Non-pigmented ciliary epithelial cell (primary cell): ENCODE results near the gene RFWD3.
"Not testable (repeated sequence)": the region's sequence is repeated elsewhere in the genome, so short reads cannot be mapped to it uniquely, and the experiment has no call there.

Source experiments
- DNase-seq: peaks from one replicate; pipeline ENCODE4 v3.0.0-alpha.2; 2010; ENCODE audit warnings: low read depth

Gene RFWD3

DNA sequence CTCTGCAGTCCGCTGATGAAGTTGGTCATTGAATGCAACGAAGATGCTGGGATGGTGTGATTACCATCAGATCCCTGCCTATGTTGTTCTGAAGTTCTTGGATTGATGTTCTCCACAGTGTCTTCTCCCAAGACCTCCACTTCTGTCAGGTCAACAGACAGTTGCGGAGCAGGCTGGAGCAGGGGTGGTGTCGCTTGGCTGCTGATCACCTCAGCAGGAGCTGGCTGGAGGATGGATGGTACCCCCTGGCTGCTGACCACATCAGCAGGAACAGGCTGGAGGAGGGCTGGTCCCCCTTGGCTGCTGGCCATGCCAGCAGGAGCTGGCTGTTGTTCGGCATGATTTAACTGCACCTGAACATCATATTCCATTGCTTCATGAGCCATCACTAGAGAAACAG lies 5.6 kb downstream of the RFWD3 start:
- no peak for DNase-seq

DNA sequence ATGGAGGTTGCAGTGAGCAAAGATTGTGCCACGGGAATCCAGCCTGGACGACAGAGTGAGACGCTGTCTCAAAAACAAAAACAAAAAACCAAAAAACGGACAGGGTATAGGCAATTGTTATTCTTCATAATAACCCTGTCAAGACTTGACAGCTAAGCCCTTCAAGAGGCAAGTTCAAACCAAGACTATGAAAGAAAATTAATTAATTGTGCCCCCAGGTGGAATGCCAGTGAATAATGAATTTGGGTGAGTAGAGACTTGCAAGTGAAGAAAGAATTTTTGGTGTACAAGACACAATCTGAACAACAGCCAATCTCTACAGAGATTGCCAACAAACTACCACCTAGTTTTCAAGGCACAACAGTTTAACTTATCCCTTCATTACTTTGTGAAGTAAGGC lies 6.3 kb downstream of the RFWD3 start:
- no peak for DNase-seq

DNA sequence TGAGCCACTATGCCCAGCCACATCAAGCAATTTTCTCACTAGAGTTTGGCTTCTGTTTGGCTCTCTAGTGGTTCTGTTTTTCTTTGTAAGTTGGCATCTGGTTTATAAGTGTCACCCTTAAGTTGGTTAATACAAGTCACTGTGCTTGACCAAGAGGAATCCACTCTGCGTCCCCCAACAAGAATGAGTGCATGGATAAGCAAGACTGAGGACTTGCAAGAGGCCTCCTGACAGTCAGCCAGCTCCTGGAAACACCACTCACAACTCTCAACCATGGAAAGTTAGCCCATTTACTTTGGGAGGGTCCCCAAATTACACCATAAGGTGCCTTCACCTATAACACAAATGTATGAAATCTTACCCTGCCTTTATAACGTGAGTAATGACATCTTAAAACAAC lies 7.6 kb downstream of the RFWD3 start:
- DNase-seq = no peak

DNA sequence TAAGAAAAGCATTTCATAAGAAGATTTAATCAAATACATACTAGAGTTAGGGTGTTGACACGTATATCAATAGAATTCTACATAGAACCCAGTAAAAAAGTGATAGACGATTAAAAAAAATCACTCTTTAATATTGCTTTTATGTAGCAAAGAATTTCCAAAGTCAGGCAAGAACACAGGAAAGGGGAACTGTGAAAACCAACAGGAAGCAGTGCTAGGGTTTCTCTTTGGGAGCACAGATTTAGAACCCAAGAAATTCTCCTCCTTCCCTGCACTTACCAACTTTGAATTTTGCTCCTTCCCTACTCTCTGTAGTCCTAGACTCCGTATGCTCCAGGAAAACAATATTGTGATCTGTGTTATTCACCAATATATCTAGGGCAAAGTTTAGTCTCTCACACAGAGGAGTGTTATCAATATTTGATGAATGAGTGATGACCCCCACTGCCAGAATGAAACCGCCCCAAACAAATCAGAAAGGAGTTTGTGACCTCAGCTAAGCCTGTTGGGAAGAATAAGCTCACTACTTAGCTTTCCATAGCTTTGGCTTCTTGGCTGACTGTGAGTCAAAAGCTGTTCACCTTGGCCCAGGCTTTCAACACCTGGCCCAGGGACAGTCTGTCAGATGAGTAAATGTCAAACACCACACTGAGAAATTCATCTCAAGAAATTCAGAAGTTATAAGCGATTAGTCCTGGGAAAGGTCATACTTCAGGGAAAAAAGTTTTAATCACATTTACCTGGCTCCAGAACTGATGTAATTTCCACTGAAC lies 8.6 kb downstream of the RFWD3 start:
- DNase-seq = no peak

DNA sequence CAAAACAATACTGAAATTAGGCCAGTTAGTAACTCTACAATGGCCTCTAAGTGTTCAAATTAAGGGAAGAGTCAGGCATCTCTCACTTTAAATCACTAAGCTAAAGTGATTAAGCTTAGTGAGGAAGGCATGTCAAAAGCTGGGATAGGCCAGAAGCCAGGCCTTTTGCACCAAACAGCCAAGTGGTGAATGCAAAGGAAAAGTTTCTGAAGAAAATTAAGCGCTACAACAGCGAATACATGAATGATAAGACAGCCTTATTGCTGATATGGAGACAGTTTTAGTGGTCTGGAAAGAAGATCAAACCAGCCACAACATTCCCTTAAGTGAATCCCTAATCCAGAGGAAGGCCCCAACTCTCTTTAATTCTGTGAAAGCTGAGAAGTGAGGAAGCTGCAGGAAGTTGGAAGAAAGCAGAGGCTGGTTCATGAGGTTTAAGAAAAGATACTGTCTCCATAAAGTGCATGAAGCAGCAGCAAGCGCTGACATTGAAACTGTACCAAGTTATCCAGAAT lies 12.1 kb downstream of the RFWD3 start:
- no peak for DNase-seq

DNA sequence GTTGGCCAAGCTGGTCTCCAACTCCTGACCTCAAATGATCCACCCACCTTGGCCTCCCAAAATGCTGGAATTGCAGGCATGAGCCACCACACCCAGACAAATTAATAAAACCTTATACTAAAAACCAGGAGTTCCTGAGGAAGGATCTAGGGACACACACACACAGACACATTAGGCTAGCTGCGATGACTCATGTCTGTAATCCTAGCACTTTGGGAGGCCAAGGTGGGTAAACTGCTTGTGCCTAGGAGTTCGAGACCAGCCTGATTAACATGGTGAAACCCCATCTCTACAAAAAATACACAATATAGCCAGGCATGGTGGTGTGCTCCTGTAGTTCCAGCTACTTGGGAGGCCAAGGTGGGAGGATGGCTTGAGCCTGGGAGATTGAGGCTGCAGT lies 13.8 kb downstream of the RFWD3 start:
- not testable (repeated sequence) for DNase-seq

DNA sequence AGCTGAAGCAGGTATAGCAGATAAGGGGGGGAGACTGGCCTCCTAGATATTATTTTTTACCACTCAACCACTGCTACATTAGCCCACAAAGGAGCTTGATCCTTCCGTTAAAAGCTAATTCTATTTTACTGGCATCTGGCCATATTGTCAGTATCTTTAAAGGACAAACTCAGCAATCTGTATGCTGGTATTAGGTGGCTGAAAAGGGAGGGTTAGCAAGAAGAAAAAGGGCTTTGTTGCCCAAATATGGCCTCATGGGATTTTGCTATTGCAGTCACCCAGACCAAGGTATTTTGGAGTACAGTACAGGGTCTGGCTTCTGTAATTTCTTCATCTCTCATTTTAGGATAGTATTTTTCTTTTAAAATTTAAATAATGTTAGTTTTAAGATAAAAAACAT lies 14.4 kb downstream of the RFWD3 start:
- no peak for DNase-seq

DNA sequence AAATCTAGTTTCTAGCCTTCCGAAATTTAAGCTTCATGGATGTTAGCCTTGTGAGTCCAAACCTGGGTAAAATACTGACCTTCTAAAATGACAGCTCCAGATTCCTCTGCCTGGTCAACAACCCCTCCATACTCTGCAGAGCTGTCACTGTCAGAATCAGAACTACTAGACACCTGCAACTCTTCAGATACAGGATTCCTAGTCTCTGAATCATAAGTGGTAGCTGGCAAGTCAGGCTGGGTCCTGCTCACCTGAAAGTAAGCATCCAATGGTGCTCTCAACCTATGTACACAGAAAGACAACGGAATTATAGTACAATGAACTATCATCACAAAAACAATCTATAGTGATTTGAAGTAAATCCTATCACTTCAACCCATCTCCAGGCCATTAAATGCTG lies 14.8 kb downstream of the RFWD3 start:
- DNase-seq = no peak

DNA sequence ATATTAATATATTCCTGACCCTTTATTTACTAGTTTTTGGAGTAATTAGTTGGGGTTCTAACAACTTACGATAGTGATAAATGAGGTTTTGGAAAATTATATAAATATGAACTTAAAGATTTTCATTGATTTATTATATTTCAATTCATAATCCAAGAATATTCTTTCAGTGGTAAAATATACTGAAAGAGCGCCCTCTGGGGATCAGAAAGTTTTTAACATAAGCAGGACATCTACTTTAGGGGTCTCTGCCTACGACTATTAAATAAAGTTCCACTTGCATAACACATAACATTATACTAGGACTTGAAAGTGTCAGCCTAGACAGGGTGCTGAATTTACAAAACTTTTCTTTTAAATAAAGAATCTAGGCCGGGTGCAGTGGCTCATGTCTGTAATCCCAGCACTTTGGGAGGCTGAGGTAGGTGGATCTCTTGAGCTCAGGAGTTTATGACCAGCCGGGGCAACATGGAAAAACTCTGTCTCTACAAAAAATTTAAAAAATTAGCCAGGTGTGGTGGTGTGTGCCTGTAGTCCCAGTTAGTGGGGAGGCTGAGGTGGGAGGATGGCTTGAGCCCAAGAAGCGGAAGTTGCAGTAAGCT lies 15.6 kb downstream of the RFWD3 start:
- DNase-seq = no peak

DNA sequence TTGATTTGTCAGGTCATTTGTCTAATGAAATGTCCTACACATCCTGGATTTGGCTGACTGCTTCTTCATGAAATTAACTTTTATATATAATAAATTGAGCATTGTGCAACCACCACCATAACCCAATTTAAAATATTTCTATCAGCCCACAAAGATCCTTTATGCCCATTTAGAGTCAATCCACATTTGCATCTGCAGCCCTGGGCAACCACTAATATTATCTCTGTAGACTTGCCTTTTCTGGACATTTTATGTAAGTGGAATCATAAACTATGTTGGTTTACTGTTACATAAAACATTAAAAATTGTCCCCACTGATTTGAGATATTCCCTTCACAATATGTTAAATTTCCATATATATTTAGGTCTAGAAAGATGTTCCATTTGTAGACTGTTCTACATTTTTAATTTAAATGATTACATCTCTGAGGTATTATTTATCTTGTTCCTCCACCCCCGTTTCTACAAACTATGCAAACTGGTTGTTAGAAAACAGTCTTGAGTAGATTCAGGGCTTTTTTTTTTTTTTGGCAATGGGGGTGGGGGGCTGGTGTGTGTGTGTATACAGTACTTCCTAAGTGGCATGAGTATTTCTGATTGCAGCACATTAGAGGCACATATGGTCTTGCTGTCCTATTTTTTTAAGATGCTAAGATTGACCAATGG lies 16.7 kb downstream of the RFWD3 start:
- DNase-seq = no peak

DNA sequence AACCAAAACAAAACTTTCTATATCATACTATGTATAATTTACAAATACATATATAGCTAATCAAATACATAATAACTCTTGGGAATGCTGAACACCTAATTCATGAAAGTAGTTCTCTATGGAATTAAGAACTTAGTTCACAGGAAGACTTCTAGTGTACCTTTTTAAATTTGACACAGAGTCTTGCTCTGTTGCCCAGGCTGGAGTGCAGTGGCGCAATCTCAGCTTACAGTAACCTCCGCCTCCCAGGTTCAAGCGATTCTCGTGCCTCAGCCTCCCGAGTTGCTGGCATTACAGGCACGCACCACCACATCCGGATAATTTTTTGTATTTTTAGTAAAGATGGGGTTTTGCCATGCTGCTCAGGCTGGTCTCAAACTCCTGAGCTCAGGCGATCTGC lies 24.7 kb downstream of the RFWD3 start:
- DNase-seq = no peak

DNA sequence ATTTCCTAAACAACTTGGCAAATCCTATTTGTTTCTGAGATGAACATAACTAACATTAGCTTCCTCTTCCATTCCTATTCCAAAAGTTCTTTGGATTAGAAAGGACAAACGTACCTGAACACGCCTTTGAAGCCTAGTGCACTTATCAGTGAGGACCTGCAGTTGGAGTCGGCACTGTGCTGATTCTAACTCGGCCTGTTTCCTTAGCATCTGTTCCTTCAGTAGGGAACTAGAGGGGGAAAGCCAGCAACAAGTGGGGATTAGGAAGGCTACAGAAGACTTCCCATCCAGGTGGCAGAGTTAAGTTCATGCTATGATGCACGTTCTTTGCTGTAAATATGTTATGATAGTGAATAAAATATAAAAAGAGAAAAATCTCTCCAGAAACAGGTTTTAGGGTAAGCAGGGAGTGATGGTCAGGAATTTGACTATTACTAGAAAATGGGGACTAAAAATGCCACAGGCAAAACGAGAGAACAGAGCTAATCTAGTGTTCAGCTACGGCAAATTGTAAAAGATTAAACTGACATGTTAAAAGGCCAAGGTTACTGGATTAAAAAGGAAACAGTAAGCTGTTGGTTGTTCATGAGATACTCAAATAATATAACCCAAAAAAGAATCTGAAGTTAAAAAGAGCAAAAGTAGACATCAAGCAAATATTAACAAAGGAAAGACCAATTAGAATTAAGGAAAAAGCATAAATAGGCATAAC lies 28.8 kb downstream of the RFWD3 start:
- DNase-seq = no peak

DNA sequence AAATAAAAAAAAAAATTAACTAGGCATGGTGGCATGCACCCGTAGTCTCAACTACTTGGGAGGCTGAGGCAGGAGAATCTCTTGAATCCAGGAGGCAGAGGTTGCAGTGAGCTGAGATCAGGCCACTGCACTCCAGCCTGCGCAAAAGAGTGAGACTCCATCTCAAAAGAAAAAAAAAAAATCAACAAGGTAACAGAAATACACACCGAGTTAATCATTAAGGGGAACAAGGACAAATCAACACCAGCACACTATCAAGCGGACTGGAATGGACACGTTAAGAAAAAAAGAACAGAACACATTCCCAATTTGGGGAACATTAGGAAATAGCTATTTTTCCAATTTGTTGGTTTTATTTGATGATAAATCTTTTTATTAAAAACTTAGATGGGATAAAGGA lies 31.4 kb downstream of the RFWD3 start:
- no peak for DNase-seq

DNA sequence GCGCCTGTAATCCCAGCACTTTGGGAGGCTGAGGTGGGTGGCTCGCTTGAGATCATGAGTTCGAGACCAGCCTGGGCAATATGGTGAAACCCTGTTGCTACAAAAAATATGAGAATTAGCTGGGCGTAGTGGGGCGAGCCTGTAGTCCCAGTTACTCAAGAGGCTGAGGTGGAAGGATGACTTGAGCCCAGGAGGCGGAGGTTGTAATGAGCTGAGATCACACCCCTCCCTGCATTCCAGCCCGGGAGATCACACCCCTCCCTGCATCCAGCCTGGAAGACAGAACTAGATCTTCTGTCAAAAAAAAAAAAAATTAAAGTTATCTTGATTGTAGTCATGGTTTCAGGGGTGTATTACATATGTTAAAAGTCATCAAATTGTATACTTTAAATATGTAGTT lies 33.0 kb downstream of the RFWD3 start:
- no peak for DNase-seq

DNA sequence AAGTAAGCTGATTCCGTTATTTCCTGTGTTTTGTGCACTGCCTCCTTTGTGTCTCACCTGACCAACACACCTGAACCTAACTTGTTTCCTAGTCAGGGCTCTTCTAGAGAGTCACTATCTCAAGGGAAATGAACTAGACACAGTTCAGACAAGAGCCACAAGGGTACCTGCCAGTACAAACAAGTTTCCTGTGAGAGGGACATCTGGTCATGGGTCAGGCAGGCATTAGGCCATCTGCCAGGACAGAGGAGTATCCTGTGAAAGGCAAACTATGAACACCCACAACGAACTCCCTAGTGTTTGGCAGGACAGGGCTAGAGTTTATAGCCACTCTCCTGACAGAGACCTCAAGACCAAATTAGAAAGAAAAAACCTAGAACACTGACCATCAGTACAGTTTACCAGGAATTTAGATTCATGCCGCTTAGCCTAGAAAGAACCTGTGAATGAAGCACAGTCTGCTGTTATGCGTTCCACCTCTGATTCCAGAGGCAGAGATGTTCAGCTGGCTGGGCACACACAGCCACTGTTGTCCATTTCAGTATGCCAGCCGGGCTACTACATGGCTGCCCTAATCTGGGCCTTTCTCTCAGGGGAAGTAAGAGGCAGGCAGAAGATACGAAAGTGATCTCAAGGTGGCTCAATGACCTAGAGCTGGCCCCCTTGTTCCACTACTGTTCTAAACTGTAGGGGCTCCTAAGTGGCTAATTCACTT lies 39.0 kb downstream of the RFWD3 start:
- no peak for DNase-seq

DNA sequence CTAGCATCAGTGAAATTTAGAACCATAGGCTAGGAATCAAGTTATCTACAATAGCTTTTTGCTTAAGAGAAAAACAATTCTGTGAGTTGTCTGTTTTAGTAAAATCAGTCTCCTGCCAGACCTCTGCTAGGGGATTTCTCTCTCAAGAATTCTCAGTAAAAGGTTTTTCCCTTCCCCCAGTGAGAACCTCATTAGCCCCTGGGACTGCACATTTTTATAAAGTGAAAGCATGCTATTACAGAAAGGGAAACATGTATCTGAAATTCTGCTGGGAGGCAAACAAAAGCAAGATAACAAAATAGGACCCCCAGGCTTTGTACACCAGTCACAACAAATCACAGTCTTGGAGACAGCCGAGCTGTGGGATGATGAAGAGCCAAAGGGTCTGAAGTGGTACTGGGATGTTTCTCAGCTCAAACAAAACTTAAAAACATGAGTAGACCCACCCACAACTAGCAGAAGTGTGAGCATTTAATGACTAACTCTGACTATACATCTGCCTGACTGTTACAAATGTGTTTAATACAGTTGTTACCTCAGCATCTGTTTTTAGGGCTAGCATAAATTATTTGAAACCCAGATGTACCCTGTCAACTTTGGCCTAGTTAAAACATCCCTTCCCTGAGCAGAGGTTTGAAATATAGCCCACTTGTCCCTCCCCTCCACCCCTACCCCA lies 39.8 kb downstream of the RFWD3 start:
- no peak for DNase-seq

DNA sequence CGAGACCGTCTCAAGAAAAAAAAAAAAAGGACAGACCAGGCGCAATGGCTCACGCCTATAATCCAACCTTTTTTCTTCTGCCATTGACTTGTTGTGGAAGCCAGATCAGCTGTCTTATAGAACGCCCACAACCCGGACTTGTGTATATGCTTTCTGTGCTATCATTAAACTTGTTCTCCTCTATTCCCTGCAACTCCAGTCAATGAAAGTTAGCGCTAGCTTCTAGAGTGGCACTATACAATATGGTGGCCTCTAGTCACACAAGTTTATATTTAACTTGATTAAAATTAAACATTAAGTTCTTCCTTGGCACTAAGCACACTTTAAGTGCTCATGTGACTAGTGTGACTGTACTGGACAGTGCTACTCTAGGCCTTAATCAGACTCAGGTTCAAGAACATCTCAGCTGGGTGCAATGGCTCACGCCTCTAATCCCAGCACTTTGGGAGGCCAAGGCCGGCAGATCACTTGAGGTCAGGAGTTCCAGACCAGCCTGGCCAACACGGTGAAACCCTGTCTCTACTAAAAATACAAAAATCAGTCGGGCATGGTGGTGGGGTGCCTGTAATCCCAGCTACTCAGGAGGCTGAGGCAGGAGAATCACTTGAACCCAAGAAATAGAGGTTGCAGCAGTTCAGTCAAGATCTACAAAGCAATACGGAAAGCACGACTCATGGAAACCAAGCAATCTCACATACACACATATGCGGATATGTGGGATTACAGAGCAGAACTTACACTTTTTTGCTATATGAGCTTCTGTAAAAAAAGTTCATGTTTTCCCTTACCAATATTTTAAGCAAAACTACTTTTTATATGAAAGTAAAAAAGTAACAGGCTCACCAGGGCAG lies 41.0 kb downstream of the RFWD3 start:
- DNase-seq = no peak

DNA sequence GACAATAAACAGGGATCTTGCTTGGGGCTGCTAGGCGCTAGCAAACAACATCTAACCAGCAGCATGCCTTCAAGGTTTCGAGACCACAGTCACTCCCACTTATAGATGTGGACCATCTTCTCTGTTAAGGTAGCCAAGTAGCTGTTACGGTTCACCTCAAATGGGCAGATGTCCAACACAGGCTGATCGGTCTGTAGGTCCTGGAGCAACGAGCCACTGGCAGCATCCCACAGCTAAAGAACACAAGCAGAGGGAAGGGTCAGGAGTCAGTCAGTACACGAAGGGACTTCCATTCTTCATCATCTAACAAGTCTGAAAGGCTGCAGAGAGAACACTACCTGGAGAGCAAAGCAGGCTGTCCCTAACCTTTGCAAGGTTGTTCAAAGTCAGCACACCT lies 42.8 kb downstream of the RFWD3 start:
- no peak for DNase-seq

DNA sequence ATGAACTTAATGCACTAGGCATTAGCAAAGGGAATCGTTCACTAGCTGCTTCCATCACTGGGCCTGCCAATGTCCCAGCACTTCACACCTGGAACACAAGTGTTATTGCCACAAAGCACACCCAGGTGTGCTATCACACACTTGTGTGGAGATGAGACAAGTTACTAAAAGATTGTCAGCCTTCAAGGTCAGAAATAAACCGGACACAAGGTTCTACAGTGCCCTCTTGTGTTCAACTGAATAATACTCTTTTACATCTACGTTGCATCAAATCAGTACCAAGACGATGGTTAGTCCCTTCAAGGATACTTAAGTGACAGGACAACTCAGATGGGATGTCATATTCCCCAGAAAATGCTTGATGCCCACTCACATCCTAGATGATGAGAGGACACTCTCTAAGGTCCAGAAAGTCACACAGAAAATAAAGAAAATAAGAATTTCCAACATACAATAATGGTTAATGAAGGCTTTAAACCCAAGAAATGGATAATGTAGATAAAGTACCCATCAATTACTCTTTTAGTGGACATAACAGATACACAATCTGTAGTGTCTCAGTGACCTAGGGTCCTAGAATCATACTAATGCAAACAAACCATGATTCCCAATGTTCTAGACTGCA lies 43.4 kb downstream of the RFWD3 start:
- no peak for DNase-seq

DNA sequence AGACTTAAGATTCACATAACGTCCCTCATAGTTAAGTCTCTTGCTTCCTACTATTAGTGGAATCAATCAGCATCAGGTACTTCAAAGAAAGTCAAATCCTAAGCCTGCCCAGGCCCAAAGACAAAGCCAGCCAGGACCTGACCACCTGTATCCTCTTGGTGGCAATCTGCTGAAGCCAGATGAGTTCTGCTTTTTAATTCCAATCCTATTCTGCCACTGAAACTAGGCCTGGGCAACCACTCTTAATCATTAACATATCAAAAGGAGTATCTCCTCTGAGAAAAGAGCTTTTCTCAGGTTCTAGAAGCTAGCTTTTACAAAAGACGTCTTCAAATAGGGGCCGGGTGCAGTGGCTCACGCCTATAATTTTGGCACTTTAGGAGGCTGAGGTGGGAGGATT lies 44.7 kb downstream of the RFWD3 start:
- no peak for DNase-seq
